Osteocyte (in vitro differentiated cells): Measurements from ENCODE around the gene LMO2. TPM values are rescaled to one million over a fixed set of nuclear protein-coding genes. Genes with fewer than 3 reads are reported as not detected.

Experiments used
- DNase-seq: peaks from one replicate; pipeline ENCODE4 v3.0.0; 2021; ENCODE audit warnings: mixed read lengths; ENCODE audit not compliant: unreplicated experiment; ENCODE audit errors: extremely low spot score
- H3K27ac Mint-ChIP-seq: one replicate; pipeline ENCODE4 v1.8.0; 2021; ENCODE audit warnings: mild to moderate bottlenecking, mixed read lengths; ENCODE audit not compliant: unreplicated experiment
- H3K27me3 Mint-ChIP-seq: one replicate; pipeline ENCODE4 v1.8.0; 2021; ENCODE audit warnings: mixed read lengths; ENCODE audit not compliant: unreplicated experiment
- H3K36me3 Mint-ChIP-seq: one replicate; pipeline ENCODE4 v1.8.0; 2021; ENCODE audit warnings: mixed read lengths; ENCODE audit not compliant: unreplicated experiment
- H3K4me1 Mint-ChIP-seq: one replicate; pipeline ENCODE4 v1.8.0; 2021; ENCODE audit warnings: mixed read lengths; ENCODE audit not compliant: unreplicated experiment
- H3K4me3 Mint-ChIP-seq: one replicate; pipeline ENCODE4 v1.8.0; 2021; ENCODE audit warnings: mild to moderate bottlenecking, moderate library complexity, mixed read lengths; ENCODE audit not compliant: unreplicated experiment
- H3K9me3 Mint-ChIP-seq: one replicate; pipeline ENCODE4 v1.8.0; 2021; ENCODE audit warnings: mixed read lengths; ENCODE audit not compliant: unreplicated experiment
- CTCF ChIP-seq: fragments of 200-600 bp; sonication (generic); IDR thresholded peaks from 2 replicates; pipeline ENCODE4 v1.5.0; 2021; ENCODE audit warnings: antibody characterized with exemption, mild to moderate bottlenecking, moderate library complexity
- total RNA-seq: library from RNA; stranded (reverse); gene quantifications from 2 replicates; pipeline ENCODE4 v1.2.1, GENCODE V29; 2021

The LMO2 gene
- total RNA-seq, 1 donor from 2014 or later: 0.70 TPM

GRCh38 chr11:33913991-33914390, 22.1 kb upstream of the LMO2 start:
- no peaks in the 10 kb centered on the region for H3K36me3 Mint-ChIP-seq
- DNase-seq: no peak
- peaks cover 16% of the 10 kb centered on the region for H3K9me3 Mint-ChIP-seq
- H3K4me1 Mint-ChIP-seq: peaks cover 8% of the 10 kb centered on the region
- H3K4me3 Mint-ChIP-seq: no peak overlapping the region
- no peak for TF ChIP-seq CTCF
- H3K27ac Mint-ChIP-seq: no peak overlapping the region
- H3K27me3 Mint-ChIP-seq: peaks cover 25% of the 10 kb centered on the region

GRCh38 chr11:33912405-33913361, 20.8 kb upstream of the LMO2 start:
- Mint-ChIP-seq H3K36me3 (no peaks in the 10 kb centered on the region), H3K4me3 (no peak overlapping the region), H3K27me3 (peaks cover 27% of the 10 kb centered on the region), H3K27ac (no peak overlapping the region), H3K9me3 (peaks cover 16% of the 10 kb centered on the region), H3K4me1 (peaks cover 8% of the 10 kb centered on the region)
- TF ChIP-seq CTCF: no peak
- DNase-seq: no peak

GRCh38 chr11:33910958-33911339, 19.1 kb upstream of the LMO2 start:
- no peak overlapping the region for H3K4me3 Mint-ChIP-seq
- H3K27ac Mint-ChIP-seq: no peak overlapping the region
- no peaks in the 10 kb centered on the region for H3K36me3 Mint-ChIP-seq
- H3K9me3 Mint-ChIP-seq: peaks cover 7% of the 10 kb centered on the region
- no peak for TF ChIP-seq CTCF
- DNase-seq: no peak
- peaks cover 8% of the 10 kb centered on the region for H3K4me1 Mint-ChIP-seq
- H3K27me3 Mint-ChIP-seq: peaks cover 25% of the 10 kb centered on the region

- Mint-ChIP-seq H3K4me3 (no peak overlapping the region), H3K4me1 (peaks cover 8% of the 10 kb centered on the region), H3K27ac (no peak overlapping the region), H3K27me3 (peaks cover 29% of the 10 kb centered on the region), H3K36me3 (no peaks in the 10 kb centered on the region), H3K9me3 (peaks cover 7% of the 10 kb centered on the region)
- no peak for TF ChIP-seq CTCF
- DNase-seq: no peak
Measured at GRCh38 chr11:33910296-33910957, 18.6 kb upstream of the LMO2 start.

- Mint-ChIP-seq H3K36me3 (no peaks in the 10 kb centered on the region), H3K4me3 (no peak overlapping the region), H3K27me3 (peaks cover 31% of the 10 kb centered on the region), H3K4me1 (peaks cover 8% of the 10 kb centered on the region), H3K9me3 (peaks cover 10% of the 10 kb centered on the region), H3K27ac (no peak overlapping the region)
- no peak for DNase-seq
- no peak for TF ChIP-seq CTCF
Measured at GRCh38 chr11:33909552-33909951, 17.7 kb upstream of the LMO2 start.
